SJSA1 (cell line): ENCODE results near the gene MAGI2. TPM values are rescaled to one million over a fixed set of nuclear protein-coding genes. Genes with fewer than 3 reads are reported as not detected.

Experiments
- DNase-seq, 2 experiments: peaks; one replicate each; pipeline ENCODE4 v3.0.0-alpha.2; 2015 to 2020; ENCODE audit warnings: low spot score in 2 of 2, low read depth in 1 of 2
- H3K27ac ChIP-seq: fragments of 250-450 bp; sonication (Bioruptor Pico); 2 replicates; pipeline ENCODE4 v1.5.1; 2020; ENCODE audit warnings: mild to moderate bottlenecking, moderate library complexity
- H3K27me3 ChIP-seq: fragments of 250-450 bp; sonication (Bioruptor Pico); replicated peaks from 2 replicates; pipeline ENCODE4 v1.5.1; 2020; ENCODE audit warnings: mild to moderate bottlenecking, moderate library complexity
- H3K36me3 ChIP-seq: fragments of 250-450 bp; sonication (Bioruptor Pico); 2 replicates; pipeline ENCODE4 v1.5.1; 2020; ENCODE audit warnings: mild to moderate bottlenecking
- H3K4me1 ChIP-seq: fragments of 250-450 bp; sonication (Bioruptor Pico); replicated peaks from 2 replicates; pipeline ENCODE4 v1.6.1; 2021; ENCODE audit warnings: mild to moderate bottlenecking
- H3K4me3 ChIP-seq: fragments of 250-450 bp; sonication (Bioruptor Pico); 2 replicates; pipeline ENCODE4 v1.5.1; 2020; ENCODE audit warnings: mild to moderate bottlenecking
- H3K9me3 ChIP-seq: fragments of 250-450 bp; sonication (Bioruptor Pico); replicated peaks from 2 replicates; pipeline ENCODE4 v1.5.1; 2020; ENCODE audit warnings: mild to moderate bottlenecking
- total RNA-seq: library from RNA; depleted of rRNA; stranded (reverse); fragments of >200 nt; shearing (Covaris generic); gene quantifications from 2 replicates; pipeline ENCODE4 v1.2.3, GENCODE V29; 2014

The MAGI2 gene
- total RNA-seq, 1 experiment from 2014 or later: 0.82 TPM

GRCh38 chr7:78171398-78171797, 1282.1 kb downstream of the MAGI2 start:
- H3K4me3 ChIP-seq: no peak overlapping the region
- H3K36me3 ChIP-seq: no peaks in the 10 kb centered on the region
- H3K4me1 ChIP-seq: no peaks in the 10 kb centered on the region
- H3K9me3 ChIP-seq: no peaks in the 10 kb centered on the region
- DNase-seq: no peak
- no peak overlapping the region for H3K27ac ChIP-seq
- no peaks in the 10 kb centered on the region for H3K27me3 ChIP-seq

- Histone ChIP-seq H3K36me3 (no peaks in the 10 kb centered on the region), H3K4me1 (no peaks in the 10 kb centered on the region), H3K27ac (no peak overlapping the region), H3K4me3 (no peak overlapping the region), H3K27me3 (no peaks in the 10 kb centered on the region), H3K9me3 (no peaks in the 10 kb centered on the region)
- no peak for DNase-seq
These were observed 1282.7 kb downstream of the MAGI2 start for GRCh38 chr7:78170815-78171214.

- H3K4me1 ChIP-seq: no peaks in the 10 kb centered on the region
- no peaks in the 10 kb centered on the region for H3K27me3 ChIP-seq
- no peak overlapping the region for H3K4me3 ChIP-seq
- H3K36me3 ChIP-seq: no peaks in the 10 kb centered on the region
- no peak overlapping the region for H3K27ac ChIP-seq
- no peak for DNase-seq
- no peaks in the 10 kb centered on the region for H3K9me3 ChIP-seq
These were observed 1283.5 kb downstream of the MAGI2 start for GRCh38 chr7:78169992-78170391.

GRCh38 chr7:78168865-78169264, 1284.6 kb downstream of the MAGI2 start:
- Histone ChIP-seq H3K27me3 (no peaks in the 10 kb centered on the region), H3K4me1 (no peaks in the 10 kb centered on the region), H3K36me3 (no peaks in the 10 kb centered on the region), H3K27ac (no peak overlapping the region), H3K4me3 (no peak overlapping the region), H3K9me3 (no peaks in the 10 kb centered on the region)
- no peak for DNase-seq

- Histone ChIP-seq H3K9me3 (no peaks in the 10 kb centered on the region), H3K4me3 (no peak overlapping the region), H3K27ac (no peak overlapping the region), H3K27me3 (no peaks in the 10 kb centered on the region), H3K4me1 (no peaks in the 10 kb centered on the region), H3K36me3 (no peaks in the 10 kb centered on the region)
- no peak for DNase-seq
These were observed 1285.6 kb downstream of the MAGI2 start for GRCh38 chr7:78167860-78168259.

GRCh38 chr7:78165854-78166253, 1287.6 kb downstream of the MAGI2 start:
- Histone ChIP-seq H3K27ac (no peak overlapping the region), H3K36me3 (no peaks in the 10 kb centered on the region), H3K27me3 (no peaks in the 10 kb centered on the region), H3K9me3 (no peaks in the 10 kb centered on the region), H3K4me1 (no peaks in the 10 kb centered on the region), H3K4me3 (no peak overlapping the region)
- no peak for DNase-seq

GRCh38 chr7:78165454-78165853, 1288.0 kb downstream of the MAGI2 start:
- Histone ChIP-seq H3K36me3 (no peaks in the 10 kb centered on the region), H3K4me1 (no peaks in the 10 kb centered on the region), H3K27ac (no peak overlapping the region), H3K4me3 (no peak overlapping the region), H3K9me3 (no peaks in the 10 kb centered on the region), H3K27me3 (no peaks in the 10 kb centered on the region)
- DNase-seq: no peak

- Histone ChIP-seq H3K9me3 (no peaks in the 10 kb centered on the region), H3K27me3 (no peaks in the 10 kb centered on the region), H3K4me1 (no peaks in the 10 kb centered on the region), H3K27ac (no peak overlapping the region), H3K4me3 (no peak overlapping the region), H3K36me3 (no peaks in the 10 kb centered on the region)
- no peak for DNase-seq
These were observed 1289.0 kb downstream of the MAGI2 start for GRCh38 chr7:78164459-78164858.

GRCh38 chr7:78161781-78162180, 1291.7 kb downstream of the MAGI2 start:
- no peaks in the 10 kb centered on the region for H3K27me3 ChIP-seq
- H3K4me1 ChIP-seq: no peaks in the 10 kb centered on the region
- no peak overlapping the region for H3K4me3 ChIP-seq
- H3K27ac ChIP-seq: no peak overlapping the region
- no peaks in the 10 kb centered on the region for H3K9me3 ChIP-seq
- DNase-seq: no peak
- no peaks in the 10 kb centered on the region for H3K36me3 ChIP-seq

GRCh38 chr7:78159545-78159944, 1293.9 kb downstream of the MAGI2 start:
- Histone ChIP-seq H3K27me3 (no peaks in the 10 kb centered on the region), H3K4me1 (no peaks in the 10 kb centered on the region), H3K36me3 (no peaks in the 10 kb centered on the region), H3K4me3 (no peak overlapping the region), H3K27ac (no peak overlapping the region), H3K9me3 (no peaks in the 10 kb centered on the region)
- no peak for DNase-seq

GRCh38 chr7:78153285-78153684, 1300.2 kb downstream of the MAGI2 start:
- no peaks in the 10 kb centered on the region for H3K27me3 ChIP-seq
- no peak for DNase-seq
- H3K36me3 ChIP-seq: no peaks in the 10 kb centered on the region
- no peak overlapping the region for H3K4me3 ChIP-seq
- no peaks in the 10 kb centered on the region for H3K4me1 ChIP-seq
- 0 out of 2 replicates have a peak, but pooled peaks cover 2% of the 10 kb centered on the region for H3K9me3 ChIP-seq
- H3K27ac ChIP-seq: no peak overlapping the region

GRCh38 chr7:78151229-78151628, 1302.2 kb downstream of the MAGI2 start:
- Histone ChIP-seq H3K27ac (no peak overlapping the region), H3K4me3 (no peak overlapping the region), H3K27me3 (0 out of 2 replicates have a peak, but pooled peaks cover 3% of the 10 kb centered on the region)

GRCh38 chr7:78149787-78150186, 1303.7 kb downstream of the MAGI2 start:
- no peaks in the 10 kb centered on the region for H3K4me1 ChIP-seq
- 0 out of 2 replicates have a peak, but pooled peaks cover 3% of the 10 kb centered on the region for H3K27me3 ChIP-seq
- no peak overlapping the region for H3K4me3 ChIP-seq
- H3K27ac ChIP-seq: no peak overlapping the region
- no peaks in the 10 kb centered on the region for H3K36me3 ChIP-seq
- no peak for DNase-seq
- H3K9me3 ChIP-seq: 0 out of 2 replicates have a peak, but pooled peaks cover 2% of the 10 kb centered on the region

More at GRCh38 chr7:78151229-78151628, 1302.2 kb downstream of the MAGI2 start:
- Histone ChIP-seq H3K36me3 (no peaks in the 10 kb centered on the region), H3K4me1 (no peaks in the 10 kb centered on the region), H3K9me3 (0 out of 2 replicates have a peak, but pooled peaks cover 2% of the 10 kb centered on the region)
- DNase-seq: no peak

GRCh38 chr7:78148166-78148894, 1305.1 kb downstream of the MAGI2 start:
- no peaks in the 10 kb centered on the region for H3K4me1 ChIP-seq
- H3K36me3 ChIP-seq: no peaks in the 10 kb centered on the region
- no peak overlapping the region for H3K4me3 ChIP-seq
- no peak overlapping the region for H3K27ac ChIP-seq
- no peak for DNase-seq
- 0 out of 2 replicates have a peak, but pooled peaks cover 2% of the 10 kb centered on the region for H3K9me3 ChIP-seq
- H3K27me3 ChIP-seq: 0 out of 2 replicates have a peak, but pooled peaks cover 3% of the 10 kb centered on the region
